CD14-positive monocyte (primary cell): ENCODE results near the gene OR4A15. TPM values are rescaled to one million over a fixed set of nuclear protein-coding genes. Genes with fewer than 3 reads are reported as not detected.

Source experiments
- DNase-seq, 3 donors: peaks; one replicate each; pipeline ENCODE4 v3.0.0-alpha.2; 2011 to 2022
- H2AFZ ChIP-seq: 2 replicates; pipeline ENCODE4 v1.6.0; 2012; ENCODE audit warnings: mild to moderate bottlenecking, low read depth, low read length, inconsistent platforms; ENCODE audit not compliant: insufficient read depth, poor library complexity, severe bottlenecking
- H3K27ac ChIP-seq, 2 donors: 1 replicate in 1 of 2; 2 replicates in 1 of 2; pipeline ENCODE4 v1.5.1; 2012 to 2013; ENCODE audit warnings: low read length in 2 of 2, control low read depth in 1 of 2, inconsistent platforms in 1 of 2, low read depth in 1 of 2, mild to moderate bottlenecking in 1 of 2
- H3K27me3 ChIP-seq, 2 donors: one replicate each; pipeline versions ENCODE4 v1.6.0 to v1.6.1; 2011 to 2013; ENCODE audit warnings: low read length in 2 of 2; ENCODE audit not compliant: control insufficient read depth in 2 of 2, insufficient read depth in 2 of 2
- H3K36me3 ChIP-seq, 2 donors: replicated peaks in 1 of 2; 1 replicate in 1 of 2; 2 replicates in 1 of 2; pipeline versions ENCODE4 v1.5.1 to v1.6.1; 2012 to 2013; ENCODE audit warnings: low read length in 2 of 2, control low read depth in 1 of 2, inconsistent platforms in 1 of 2, mild to moderate bottlenecking in 1 of 2; ENCODE audit not compliant: insufficient read depth in 2 of 2, control insufficient read depth in 1 of 2
- H3K4me1 ChIP-seq, 2 donors: 1 replicate in 1 of 2; 2 replicates in 1 of 2; pipeline versions ENCODE4 v1.5.1 to v1.6.1; 2012 to 2013; ENCODE audit warnings: low read length in 2 of 2, control low read depth in 1 of 2, inconsistent platforms in 1 of 2, mild to moderate bottlenecking in 1 of 2, moderate library complexity in 1 of 2; ENCODE audit not compliant: insufficient read depth in 2 of 2, control insufficient read depth in 1 of 2
- H3K4me2 ChIP-seq: replicated peaks from 2 replicates; pipeline ENCODE3; 2012; ENCODE audit warnings: low read length, moderate library complexity, mild to moderate bottlenecking; ENCODE audit not compliant: poor library complexity, severe bottlenecking; ENCODE audit errors: extremely low read depth
- H3K4me3 ChIP-seq, 3 experiments: fragments of 200-600 bp in 1 of 3; sonication (generic) in 1 of 3; replicated peaks in 1 of 3; 1 replicate in 2 of 3; 2 replicates in 1 of 3; pipeline ENCODE4 v1.5.1; 2011 to 2013; ENCODE audit warnings: low read length in 3 of 3, mild to moderate bottlenecking in 3 of 3, control low read depth in 2 of 3, low read depth in 2 of 3, inconsistent platforms in 1 of 3, moderate library complexity in 1 of 3
- H3K79me2 ChIP-seq: 2 replicates; pipeline ENCODE4 v1.6.0; 2012; ENCODE audit warnings: mild to moderate bottlenecking, control low read depth, inconsistent platforms, low read length, moderate library complexity; ENCODE audit not compliant: insufficient read depth
- H3K9ac ChIP-seq: 2 replicates; pipeline ENCODE4 v1.6.0; 2017; ENCODE audit warnings: low read length, mild to moderate bottlenecking; ENCODE audit not compliant: insufficient read depth, poor library complexity, severe bottlenecking
- H3K9me3 ChIP-seq, 2 donors: replicated peaks in 1 of 2; 1 replicate in 1 of 2; 2 replicates in 1 of 2; pipeline versions ENCODE4 v1.5.1 to v1.6.1; 2012 to 2013; ENCODE audit warnings: low read length in 2 of 2, control low read depth in 1 of 2; ENCODE audit not compliant: control insufficient read depth in 1 of 2, insufficient read depth in 1 of 2
- H4K20me1 ChIP-seq: 2 replicates; pipeline ENCODE4 v1.6.0; 2012; ENCODE audit warnings: mild to moderate bottlenecking, low read length, control low read depth, moderate library complexity; ENCODE audit not compliant: insufficient read depth
- H3K27ac Mint-ChIP-seq, 7 donors: one replicate each; pipeline ENCODE4 v1.8.0; 2020; ENCODE audit warnings: mild to moderate bottlenecking in 7 of 7, mixed read lengths in 7 of 7, moderate library complexity in 6 of 7, inconsistent platforms in 2 of 7
- H3K27me3 Mint-ChIP-seq, 3 donors: one replicate each; pipeline ENCODE4 v1.8.0; 2021 to 2022; ENCODE audit warnings: low read depth in 3 of 3, mild to moderate bottlenecking in 3 of 3, mixed read lengths in 3 of 3, moderate library complexity in 3 of 3, inconsistent platforms in 1 of 3
- H3K36me3 Mint-ChIP-seq, 2 donors: one replicate each; pipeline ENCODE4 v1.8.0; 2020; ENCODE audit warnings: mixed read lengths in 2 of 2, inconsistent platforms in 1 of 2, mild to moderate bottlenecking in 1 of 2
- H3K4me1 Mint-ChIP-seq: one replicate; pipeline ENCODE4 v1.8.0; 2020; ENCODE audit warnings: mild to moderate bottlenecking, mixed read lengths
- H3K4me3 Mint-ChIP-seq, 2 donors: one replicate each; pipeline ENCODE4 v1.8.0; 2020; ENCODE audit warnings: mild to moderate bottlenecking in 2 of 2, mixed read lengths in 2 of 2, moderate library complexity in 1 of 2
- H3K9me3 Mint-ChIP-seq, 7 donors: one replicate each; pipeline ENCODE4 v1.8.0; 2020 to 2022; ENCODE audit warnings: mixed read lengths in 7 of 7, mild to moderate bottlenecking in 6 of 7, moderate library complexity in 6 of 7, inconsistent platforms in 2 of 7
- WGBS: methylation state at CpG from one replicate; pipeline ENCODE4 v1.1.5; 2013; ENCODE audit warnings: missing lambda C conversion rate; ENCODE audit not compliant: insufficient coverage; 5-methylcytosine and 5-hydroxymethylcytosine counted together
- intact Hi-C, 2 donors: fragments of 100-400 bp; cut with micrococcal nuclease; formaldehyde crosslinking; loops; one replicate each; pipeline versions ENCODE4 v1.15.0 to v1.15.1; 2023
- polyA plus RNA-seq, 3 donors: library from polyadenylated mRNA; depleted of rRNA in 1 of 3; unstranded in 2 of 3; stranded (reverse) in 1 of 3; fragments of 300-500 nt in 2 of 3; fragments of >200 nt in 1 of 3; fragmentation: Illumina TruSeq in 2 of 3; gene quantifications; 1 replicate in 2 of 3; 2 replicates in 1 of 3; pipeline ENCODE4 v1.2.3, GENCODE V29; 2012 to 2021
- TF ChIP-seq, protein P1 (sequence below): fragments of 200-600 bp; IDR thresholded peaks from one replicate; pipeline ENCODE4 v1.8.0; 2022; ENCODE audit warnings: antibody characterized with exemption, mild to moderate bottlenecking

The OR4A15 gene
- polyA plus RNA-seq, 3 donors: not detected

DNA sequence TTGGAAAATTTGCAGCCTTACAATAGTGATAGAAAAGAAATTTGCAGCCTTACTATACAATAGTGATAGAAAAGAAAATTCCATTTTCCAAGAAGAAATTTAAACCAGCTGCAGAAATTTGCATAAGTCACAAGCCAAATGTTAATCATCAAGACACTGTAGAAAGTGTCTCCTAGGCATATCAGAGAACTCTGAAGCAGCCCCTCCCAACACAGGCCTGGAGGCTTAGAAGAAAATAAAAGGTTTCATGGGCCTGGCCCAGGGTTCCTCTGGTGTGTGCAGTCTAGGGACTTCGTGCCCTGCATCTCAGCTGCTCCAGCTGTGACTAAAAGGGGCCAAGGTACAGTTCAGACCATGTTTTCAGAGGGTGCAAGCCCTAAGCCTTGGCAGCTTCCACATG is 18.7 kb upstream of the OR4A15 start:
- no peaks in the 10 kb centered on the region for H3K4me1 Mint-ChIP-seq
- Histone ChIP-seq H3K27me3 (no peaks in the 10 kb centered on the region), H3K4me1 (no peaks in the 10 kb centered on the region), H3K36me3 (no peaks in the 10 kb centered on the region), H3K79me2 (no peaks in the 10 kb centered on the region), H3K4me3 (no peak overlapping the region), H3K9me3 (peaks cover 11 to 20% of the 10 kb centered on the region in 2 donors), H2AFZ (no peak overlapping the region), H4K20me1 (no peaks in the 10 kb centered on the region), H3K9ac (no peak overlapping the region), H3K27ac (no peak overlapping the region), H3K4me2 (no peak overlapping the region)
- 5% methylated on average over 1 of the region's 1 CpG for WGBS
- TF ChIP-seq, protein P1, sequence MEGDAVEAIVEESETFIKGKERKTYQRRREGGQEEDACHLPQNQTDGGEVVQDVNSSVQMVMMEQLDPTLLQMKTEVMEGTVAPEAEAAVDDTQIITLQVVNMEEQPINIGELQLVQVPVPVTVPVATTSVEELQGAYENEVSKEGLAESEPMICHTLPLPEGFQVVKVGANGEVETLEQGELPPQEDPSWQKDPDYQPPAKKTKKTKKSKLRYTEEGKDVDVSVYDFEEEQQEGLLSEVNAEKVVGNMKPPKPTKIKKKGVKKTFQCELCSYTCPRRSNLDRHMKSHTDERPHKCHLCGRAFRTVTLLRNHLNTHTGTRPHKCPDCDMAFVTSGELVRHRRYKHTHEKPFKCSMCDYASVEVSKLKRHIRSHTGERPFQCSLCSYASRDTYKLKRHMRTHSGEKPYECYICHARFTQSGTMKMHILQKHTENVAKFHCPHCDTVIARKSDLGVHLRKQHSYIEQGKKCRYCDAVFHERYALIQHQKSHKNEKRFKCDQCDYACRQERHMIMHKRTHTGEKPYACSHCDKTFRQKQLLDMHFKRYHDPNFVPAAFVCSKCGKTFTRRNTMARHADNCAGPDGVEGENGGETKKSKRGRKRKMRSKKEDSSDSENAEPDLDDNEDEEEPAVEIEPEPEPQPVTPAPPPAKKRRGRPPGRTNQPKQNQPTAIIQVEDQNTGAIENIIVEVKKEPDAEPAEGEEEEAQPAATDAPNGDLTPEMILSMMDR: no peak
- H3K9me3 Mint-ChIP-seq: peaks cover 3 to 18% (median 6%) of the 10 kb centered on the region in 7 donors
- intact Hi-C loops: no loop called here
- H3K27ac Mint-ChIP-seq: no peak overlapping the region
- no peaks in the 10 kb centered on the region for H3K27me3 Mint-ChIP-seq
- no peaks in the 10 kb centered on the region for H3K36me3 Mint-ChIP-seq
- no peak for DNase-seq
- H3K4me3 Mint-ChIP-seq: no peak overlapping the region

DNA sequence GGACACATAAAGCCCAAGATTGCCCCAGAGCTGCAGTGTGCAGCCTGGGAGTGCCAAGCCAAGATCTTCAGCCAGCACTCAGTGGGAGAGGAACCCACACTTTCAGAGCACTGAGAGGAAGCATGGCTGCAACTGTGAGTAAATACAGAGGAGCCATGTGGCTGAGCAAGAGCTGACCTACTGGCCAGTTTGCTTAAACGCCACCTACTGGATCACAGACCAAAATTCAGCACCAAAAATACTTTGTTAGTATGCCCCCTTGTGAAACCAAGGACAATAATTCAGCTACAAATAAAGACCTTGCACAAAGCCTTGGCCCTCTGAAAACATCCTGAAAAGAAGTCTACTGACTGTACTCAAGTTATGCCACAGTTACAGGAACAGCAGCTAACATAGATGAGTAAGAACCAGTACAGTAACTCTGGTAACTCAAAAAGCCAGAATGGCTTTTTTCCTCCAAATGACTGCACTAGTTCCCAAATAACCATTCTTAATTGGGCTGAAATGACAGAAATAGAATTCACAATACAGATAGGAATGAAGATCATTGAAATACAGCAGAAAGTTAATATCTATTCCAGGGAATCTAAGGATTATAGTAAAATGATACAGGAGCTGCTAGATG is 10.1 kb upstream of the OR4A15 start:
- H3K27me3 ChIP-seq: no peaks in the 10 kb centered on the region
- Mint-ChIP-seq H3K36me3 (no peaks in the 10 kb centered on the region), H3K27me3 (no peaks in the 10 kb centered on the region), H3K4me3 (no peak overlapping the region), H3K9me3 (peaks cover 3 to 27% (median 5%) of the 10 kb centered on the region in 7 donors), H3K4me1 (no peaks in the 10 kb centered on the region), H3K27ac (no peak overlapping the region)
- H3K27ac ChIP-seq: no peak overlapping the region
- H3K4me2 ChIP-seq: no peak overlapping the region
- H2AFZ ChIP-seq: no peak overlapping the region
- 0% methylated on average over 1 of the region's 1 CpG for WGBS
- H3K4me3 ChIP-seq: no peak overlapping the region
- no peak overlapping the region for H3K9ac ChIP-seq
- H3K36me3 ChIP-seq: no peaks in the 10 kb centered on the region
- H3K9me3 ChIP-seq: peaks cover 20 to 53% of the 10 kb centered on the region in 2 donors
- intact Hi-C loops: no loop called here
- DNase-seq: no peak
- TF ChIP-seq, protein P1: no peak
- no peaks in the 10 kb centered on the region for H3K4me1 ChIP-seq
- H3K79me2 ChIP-seq: no peaks in the 10 kb centered on the region
- no peaks in the 10 kb centered on the region for H4K20me1 ChIP-seq
